Activated naive CD4-positive, alpha-beta T cell treated with Interleukin-2 at 50 U/mL for 16 hours (primary cell): ENCODE results near the gene AOC3.
"Not testable (repeated sequence)": the region's sequence is repeated elsewhere in the genome, so short reads cannot be mapped to it uniquely, and the experiment has no call there.

ENCODE experiments used
- DNase-seq: peaks from one replicate; pipeline ENCODE4 v3.0.0-alpha.2; 2020

The AOC3 gene

GRCh38 chr17:42894283-42895184 lies 43.5 kb downstream of the AOC3 start:
- no peak for DNase-seq

GRCh38 chr17:42895185-42895555 lies 44.2 kb downstream of the AOC3 start:
- no peak for DNase-seq

GRCh38 chr17:42898147-42898811 lies 47.3 kb downstream of the AOC3 start:
- no peak for DNase-seq

- DNase-seq = not testable (repeated sequence)
Observed at GRCh38 chr17:42899981-42900380, 49.0 kb downstream of the AOC3 start.

GRCh38 chr17:42900460-42901331 lies 49.7 kb downstream of the AOC3 start, which contains the start of gene G6PC1:
TSS of gene G6PC1 (plus strand) at chr17:42900799. CDS start at chr17:42900877, 78 bp downstream.
- no peak for DNase-seq

GRCh38 chr17:42901535-42902229 lies 50.7 kb downstream of the AOC3 start:
- no peak for DNase-seq

- no peak for DNase-seq
Observed at GRCh38 chr17:42904110-42904469, 53.1 kb downstream of the AOC3 start.

- DNase-seq = no peak
Observed at GRCh38 chr17:42906772-42907446, 55.9 kb downstream of the AOC3 start.
